OCI-LY3 (cell line): ENCODE data around the gene TUBA3E.
A peak's percentile ranks its signal among the peaks of the same experiment; 100 is the strongest.
"Not testable (repeated sequence)": the region's sequence is repeated elsewhere in the genome, so short reads cannot be mapped to it uniquely, and the experiment has no call there.

Experiments used
- H2AFZ ChIP-seq: fragments of 200-600, 300-600 bp; shearing (Covaris generic); 2 replicates; pipeline ENCODE4 v1.6.0; 2014; ENCODE audit warnings: antibody characterized with exemption, low read depth, low read length
- H3K27ac ChIP-seq: fragments of 200-600, 300-600 bp; sonication (generic); 2 replicates; pipeline ENCODE4 v1.5.1; 2014; ENCODE audit warnings: mild to moderate bottlenecking, low read length, moderate library complexity, mixed read lengths
- H3K27me3 ChIP-seq: fragments of 200-600, 300-600 bp; sonication (generic); 2 replicates; pipeline ENCODE4 v1.6.1; 2014; ENCODE audit warnings: low read depth, low read length, mixed read lengths
- H3K36me3 ChIP-seq: fragments of 200-600, 300-600 bp; sonication (generic); replicated peaks from 2 replicates; pipeline ENCODE3; 2014; ENCODE audit warnings: low read depth, low read length, mixed read lengths
- H3K4me1 ChIP-seq: fragments of 300-600, 200-600 bp; sonication (generic); 2 replicates; pipeline ENCODE4 v1.6.1; 2014; ENCODE audit warnings: low read length, mixed read lengths
- H3K4me2 ChIP-seq: fragments of 200-600, 300-600 bp; sonication (generic); 2 replicates; pipeline ENCODE4 v1.6.1; 2014; ENCODE audit warnings: low read length, mixed read lengths
- H3K4me3 ChIP-seq: fragments of 300-600, 200-600 bp; sonication (generic); 2 replicates; pipeline ENCODE4 v1.5.1; 2014; ENCODE audit warnings: antibody characterized with exemption, mild to moderate bottlenecking, low read length, moderate library complexity
- H3K79me2 ChIP-seq: fragments of 300-600, 200-600 bp; shearing (Covaris generic); 2 replicates; pipeline ENCODE4 v1.6.1; 2014; ENCODE audit warnings: mild to moderate bottlenecking, low read length, mixed read lengths
- H3K9ac ChIP-seq: fragments of 300-600, 200-600 bp; shearing (Covaris generic); 2 replicates; pipeline ENCODE4 v1.6.0; 2014; ENCODE audit warnings: mild to moderate bottlenecking, low read length, moderate library complexity
- H3K9me3 ChIP-seq: fragments of 200-600, 300-600 bp; shearing (Covaris generic); 2 replicates; pipeline ENCODE4 v1.6.1; 2014; ENCODE audit warnings: low read length, mixed read lengths; ENCODE audit not compliant: insufficient read depth
- H4K20me1 ChIP-seq: fragments of 200-600, 300-600 bp; sonication (generic); 2 replicates; pipeline ENCODE4 v1.6.1; 2016; ENCODE audit warnings: low read length, mixed read lengths; ENCODE audit not compliant: insufficient read depth
- CTCF ChIP-seq: fragments of 200-600, 300-600 bp; sonication (generic); IDR thresholded peaks from 2 replicates; pipeline ENCODE4 v1.5.1; 2014; ENCODE audit warnings: antibody characterized with exemption, low read length, low read depth
- EZH2phosphoT487 ChIP-seq: fragments of 200-600 bp; shearing (Covaris generic); IDR thresholded peaks from 2 replicates; pipeline ENCODE4 v1.6.1; 2018; ENCODE audit warnings: antibody characterized with exemption, mixed run types, low read depth

TUBA3E gene

GRCh38 chr2:130160131-130160530 lies 38.1 kb downstream of the TUBA3E start:
- no peaks in the 10 kb centered on the region for H3K79me2 ChIP-seq
- H3K4me1 ChIP-seq, result peaks cover 13% of the 10 kb centered on the region
- no peak overlapping the region for H3K4me3 ChIP-seq
- H3K9me3 ChIP-seq, result no peaks in the 10 kb centered on the region
- TF ChIP-seq CTCF, result no peak
- TF ChIP-seq EZH2phosphoT487, result no peak
- no peak overlapping the region for H3K27ac ChIP-seq
- no peak overlapping the region for H2AFZ ChIP-seq
- no peak overlapping the region for H3K4me2 ChIP-seq
- H3K36me3 ChIP-seq, result no peaks in the 10 kb centered on the region
- H4K20me1 ChIP-seq, result no peaks in the 10 kb centered on the region
- H3K27me3 ChIP-seq, result no peaks in the 10 kb centered on the region
- no peak overlapping the region for H3K9ac ChIP-seq

- H3K27ac ChIP-seq, H3K4me3 ChIP-seq, H3K4me2 ChIP-seq, H3K27me3 ChIP-seq, H3K36me3 ChIP-seq, H4K20me1 ChIP-seq, H3K79me2 ChIP-seq, H3K9me3 ChIP-seq, H2AFZ ChIP-seq, H3K9ac ChIP-seq: not testable (repeated sequence)
- peaks cover 13% of the 10 kb centered on the region for H3K4me1 ChIP-seq
Measured at GRCh38 chr2:130159376-130159775, 38.9 kb downstream of the TUBA3E start.

GRCh38 chr2:130158631-130159030 lies 39.6 kb downstream of the TUBA3E start:
- Histone ChIP-seq H3K79me2 (no peaks in the 10 kb centered on the region), H4K20me1 (no peaks in the 10 kb centered on the region), H3K27ac (peak overlapping the region; percentile 34), H3K27me3 (no peaks in the 10 kb centered on the region), H2AFZ (no peak overlapping the region), H3K9ac (no peak overlapping the region), H3K4me2 (0 out of 2 replicates have a peak overlapping the region, but pooled peaks have one; percentile 14), H3K36me3 (no peaks in the 10 kb centered on the region), H3K9me3 (no peaks in the 10 kb centered on the region), H3K4me3 (no peak overlapping the region), H3K4me1 (peaks cover 13% of the 10 kb centered on the region)
- TF ChIP-seq EZH2phosphoT487 (no peak), CTCF (no peak)

- not testable (repeated sequence) for H3K9me3 ChIP-seq, H3K4me3 ChIP-seq, H2AFZ ChIP-seq, H3K9ac ChIP-seq, H4K20me1 ChIP-seq, H3K36me3 ChIP-seq, H3K79me2 ChIP-seq, H3K27me3 ChIP-seq
- Histone ChIP-seq H3K4me1 (peaks cover 13% of the 10 kb centered on the region), H3K27ac (peak overlapping the region; percentile 34), H3K4me2 (0 out of 2 replicates have a peak overlapping the region, but pooled peaks have one; percentile 14)
Measured at GRCh38 chr2:130157825-130158514, 40.3 kb downstream of the TUBA3E start.

GRCh38 chr2:130157354-130157753 lies 40.9 kb downstream of the TUBA3E start:
- H3K9ac ChIP-seq, H3K79me2 ChIP-seq, H3K4me2 ChIP-seq, H3K4me3 ChIP-seq, H3K27ac ChIP-seq, H2AFZ ChIP-seq, H3K9me3 ChIP-seq, H3K36me3 ChIP-seq, H3K27me3 ChIP-seq, H4K20me1 ChIP-seq: not testable (repeated sequence)
- peaks cover 13% of the 10 kb centered on the region for H3K4me1 ChIP-seq
